MCF 10A (cell line): ENCODE results near the gene GPR119. TPM values are rescaled to one million over a fixed set of nuclear protein-coding genes. Genes with fewer than 3 reads are reported as not detected.
A peak's percentile ranks its signal among the peaks of the same experiment; 100 is the strongest.
"Not testable (repeated sequence)": the region's sequence is repeated elsewhere in the genome, so short reads cannot be mapped to it uniquely, and the experiment has no call there.

Source experiments
- BruUV-seq: library from RNA; stranded (reverse); fragments of 400-500 nt; replicated peaks from 2 replicates; lab custom pipeline; 2021; lab: Mats Ljungman, UMichigan
- CTCF ChIA-PET: fragments of 300-600 bp; sonication (Branson Sonifier 250); formaldehyde crosslinking; extraction: SDS; loops from one replicate; lab custom pipeline; 2021; ENCODE audit warnings: antibody characterized with exemption, inconsistent platforms; lab: Yijun Ruan, JAX
- POLR2A ChIA-PET: fragments of 300-600, 350-650 bp; sonication (Branson Sonifier 250); formaldehyde crosslinking; extraction: SDS; loops from one replicate; lab custom pipeline; 2020; ENCODE audit warnings: antibody characterized with exemption, inconsistent platforms; lab: Yijun Ruan, JAX
- DNase-seq: peaks from one replicate; pipeline ENCODE4 v3.0.0-alpha.2; 2018; ENCODE audit not compliant: unreplicated experiment
- H3K27ac Mint-ChIP-seq: one replicate; pipeline ENCODE4 v1.8.0; 2022; ENCODE audit warnings: mild to moderate bottlenecking, low read depth, mixed read lengths; ENCODE audit not compliant: unreplicated experiment
- H3K27me3 Mint-ChIP-seq: one replicate; pipeline ENCODE4 v1.8.0; 2022; ENCODE audit warnings: mixed read lengths; ENCODE audit not compliant: insufficient read depth, unreplicated experiment
- H3K36me3 Mint-ChIP-seq: one replicate; pipeline ENCODE4 v1.8.0; 2022; ENCODE audit warnings: mild to moderate bottlenecking, moderate library complexity, mixed read lengths; ENCODE audit not compliant: insufficient read depth, unreplicated experiment
- H3K4me1 Mint-ChIP-seq: one replicate; pipeline ENCODE4 v1.8.0; 2022; ENCODE audit warnings: mixed read lengths; ENCODE audit not compliant: insufficient read depth, unreplicated experiment
- H3K4me3 Mint-ChIP-seq: one replicate; pipeline ENCODE4 v1.8.0; 2022; ENCODE audit warnings: mild to moderate bottlenecking, moderate library complexity, mixed read lengths; ENCODE audit not compliant: unreplicated experiment
- H3K9me3 Mint-ChIP-seq: one replicate; pipeline ENCODE4 v1.8.0; 2022; ENCODE audit warnings: mixed read lengths; ENCODE audit not compliant: unreplicated experiment
- CTCF ChIP-seq: fragments of 200-600 bp; IDR thresholded peaks from one replicate; pipeline ENCODE4 v1.8.0; 2022; ENCODE audit warnings: antibody characterized with exemption, mild to moderate bottlenecking; ENCODE audit not compliant: unreplicated experiment
- intact Hi-C: fragments of 100-400 bp; cut with micrococcal nuclease; formaldehyde crosslinking; loops from 2 replicates; pipeline ENCODE4 v1.14.1; 2022
- total RNA-seq: library from RNA; stranded (reverse); gene quantifications from 2 replicates; pipeline ENCODE4 v1.2.3, GENCODE V29; 2022

The GPR119 gene
- total RNA-seq, 1 experiment from 2014 or later, result not detected

- no peak for DNase-seq
- intact Hi-C loops, result no loop called here
- Mint-ChIP-seq H3K4me3 (peak overlapping the region; percentile 88), H3K27ac (peak overlapping the region; percentile 83), H3K4me1 (peaks cover 6% of the 10 kb centered on the region), H3K27me3 (peaks cover 32% of the 10 kb centered on the region), H3K9me3 (no peaks in the 10 kb centered on the region), H3K36me3 (no peaks in the 10 kb centered on the region)
- TF ChIP-seq CTCF, result no peak
- BruUV-seq, result TSS peak; percentile 58
- ChIA-PET POLR2A (interaction anchor here (0.6 to 1.2 kb wide), 3 partner anchors 41 to 1406 kb away, joined by 3 read pairs; no protein-coding TSS in a partner anchor), CTCF (interaction anchor here (0.6 to 0.7 kb wide), 2 partner anchors 28 to 61 kb away, joined by 3 read pairs; no protein-coding TSS in a partner anchor)
Observed at GRCh38 chrX:130340271-130340670, 45.2 kb downstream of the GPR119 start.

- no peak for TF ChIP-seq CTCF
- intact Hi-C loops, result no loop called here
- CTCF ChIA-PET, result interaction anchor here (0.6 to 0.7 kb wide), 2 partner anchors 28 to 62 kb away, joined by 3 read pairs; no protein-coding TSS in a partner anchor
- Mint-ChIP-seq H3K36me3 (no peaks in the 10 kb centered on the region), H3K4me3 (peak within 1 kb of the TSS; percentile 88), H3K9me3 (no peaks in the 10 kb centered on the region), H3K27me3 (peaks cover 31% of the 10 kb centered on the region), H3K27ac (peak within 1 kb of the TSS; percentile 83), H3K4me1 (peaks cover 6% of the 10 kb centered on the region)
- no TSS peak for BruUV-seq
- POLR2A ChIA-PET, result interaction anchor here (0.6 to 1.2 kb wide), 4 partner anchors 41 to 1407 kb away, joined by 3 read pairs; no protein-coding TSS in a partner anchor
- peak; percentile 72 for DNase-seq
Observed at GRCh38 chrX:130339408-130340222, 45.9 kb downstream of the GPR119 start, which contains the start of gene SLC25A14. Gene SLC25A14 (plus strand): TSS chrX:130339919. CDS start chrX:130340279, 360 bp downstream.

- H3K4me1 Mint-ChIP-seq, H3K36me3 Mint-ChIP-seq, DNase-seq, intact Hi-C loops, H3K27ac Mint-ChIP-seq, H3K9me3 Mint-ChIP-seq, BruUV-seq, H3K4me3 Mint-ChIP-seq: not testable (repeated sequence)
- ChIA-PET CTCF (interaction anchor here (0.6 to 0.8 kb wide), 2 partner anchors 9 to 577 kb away, joined by 3 read pairs; no protein-coding TSS in a partner anchor), POLR2A (interaction anchor here (0.9 to 1.2 kb wide), 2 partner anchors 40 to 74 kb away, joined by 3 read pairs; no protein-coding TSS in a partner anchor)
- H3K27me3 Mint-ChIP-seq, result peaks cover 23% of the 10 kb centered on the region
Observed at GRCh38 chrX:130338869-130339268, 46.6 kb downstream of the GPR119 start.

GRCh38 chrX:130336531-130336930 is 48.9 kb downstream of the GPR119 start:
- ChIA-PET CTCF (interaction anchor here (1.2 kb wide), 1 partner anchor 41 kb away, joined by 7 read pairs; no protein-coding TSS in a partner anchor), POLR2A (no interaction called here)
- H3K4me3 Mint-ChIP-seq, result no peak overlapping the region
- no peaks in the 10 kb centered on the region for H3K9me3 Mint-ChIP-seq
- H3K27me3 Mint-ChIP-seq, result peaks cover 11% of the 10 kb centered on the region
- TF ChIP-seq CTCF, result no peak
- BruUV-seq, result no TSS peak
- no peak overlapping the region for H3K27ac Mint-ChIP-seq
- peaks cover 4% of the 10 kb centered on the region for H3K36me3 Mint-ChIP-seq
- DNase-seq, result no peak
- H3K4me1 Mint-ChIP-seq, result peaks cover 6% of the 10 kb centered on the region
- intact Hi-C loops, result no loop called here

Other genes with a start within 250 kb of the GPR119 start
- 43.2 and 45.3 TPM in 2 replicates for gene AIFM1, start 219.8 kb downstream of the GPR119 start, total RNA-seq
- not detected in 2 replicates for gene RAB33A, start 213.7 kb downstream of the GPR119 start, total RNA-seq
- 5.5 and 6.6 TPM in 2 replicates for gene ZNF280C, start 116.8 kb downstream of the GPR119 start, total RNA-seq
- 12.5 and 13.7 TPM in 2 replicates for gene SLC25A14, start 45.8 kb downstream of the GPR119 start, total RNA-seq
- 31.2 and 34.4 TPM in 2 replicates for gene RBMX2, start 16.3 kb upstream of the GPR119 start, total RNA-seq